ENCODE measurements around the gene POU2AF1.

Gene POU2AF1

DNA sequence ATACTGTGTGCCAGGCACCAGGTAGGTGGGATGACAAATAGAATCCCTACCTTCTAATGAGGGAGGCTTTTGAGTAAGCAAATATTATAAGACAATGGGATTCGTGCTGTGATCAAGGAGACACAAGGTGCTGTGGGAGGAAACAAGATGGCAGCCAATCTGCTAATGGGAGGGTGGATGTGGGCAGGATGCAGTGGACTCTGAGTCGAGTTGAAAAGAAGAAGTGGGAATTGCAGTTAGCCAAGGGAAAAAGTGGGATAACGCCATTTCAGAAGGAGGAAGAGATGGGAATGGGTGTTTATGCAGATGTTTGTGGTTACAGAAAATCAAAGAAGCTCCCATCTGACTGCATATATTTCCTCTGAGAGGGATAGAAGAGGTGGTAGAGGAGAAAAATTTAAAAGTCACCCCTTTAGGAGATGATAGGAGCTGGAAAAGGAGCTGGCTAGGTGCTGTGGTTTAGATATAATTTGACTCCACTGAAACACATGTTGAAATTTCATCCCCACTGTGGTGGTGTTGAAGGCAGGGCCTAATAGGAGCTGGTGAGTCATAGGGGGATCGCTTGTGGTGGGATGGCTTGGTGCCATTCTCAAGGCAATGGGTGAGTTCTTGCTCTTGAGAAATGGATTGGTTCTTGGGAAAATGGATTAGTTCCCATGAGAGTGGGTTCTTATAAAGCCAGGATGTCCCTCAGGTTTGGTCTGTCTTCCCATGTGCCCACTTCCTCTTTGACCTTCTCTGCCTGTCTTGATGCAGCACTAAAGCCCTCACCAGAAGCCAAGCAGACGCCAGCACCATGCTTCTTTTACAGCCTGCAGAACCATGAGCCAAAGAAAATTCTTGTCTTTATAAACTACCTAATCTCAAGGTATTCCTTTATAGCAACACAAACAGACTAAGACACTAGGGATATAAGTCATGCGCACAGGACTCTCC lies 30.0 kb upstream of the POU2AF1 start:
- H4K5ac ChIP-seq (ENCODE audit: low read length), result no peak overlapping the region
- no peak overlapping the region for H2AK5ac ChIP-seq (ENCODE audit: low read length)
- no peak overlapping the region for H3K18ac ChIP-seq (ENCODE audit: low read length)
- H3K4me1 ChIP-seq (ENCODE audit: control insufficient read depth, low read depth, low read length), result no peaks in the 10 kb centered on the region
- H3K9ac ChIP-seq (ENCODE audit: low read length), result no peak overlapping the region
- H2BK15ac ChIP-seq (replicated peaks; ENCODE audit: low read depth), result no peak overlapping the region
- H4K8ac ChIP-seq (ENCODE audit: low read depth, low read length), result no peak overlapping the region
- no peak overlapping the region for H3K4me2 ChIP-seq (ENCODE audit: low read length)
- H2BK120ac ChIP-seq (ENCODE audit: low read depth, low read length), result no peak overlapping the region
- no peaks in the 10 kb centered on the region for H3K79me1 ChIP-seq (ENCODE audit: low read length)
- H3K36me3 ChIP-seq (ENCODE audit: control insufficient read depth, insufficient read depth, low read length), result no peaks in the 10 kb centered on the region
- no peak overlapping the region for H3K23ac ChIP-seq (ENCODE audit: low read length)
- H3K56ac ChIP-seq (ENCODE audit: low read length), result no peak overlapping the region
- WGBS (ENCODE audit: extremely low coverage, insufficient coverage, low lambda C conversion rate), result no CpG with 5 or more reads among the region's 6 CpGs
- H3K79me2 ChIP-seq (ENCODE audit: control insufficient read depth, insufficient read depth, low read length), result no peaks in the 10 kb centered on the region
- H3K4ac ChIP-seq (ENCODE audit: low read depth, low read length), result no peak overlapping the region
- H3K27me3 ChIP-seq (ENCODE audit: insufficient read depth, low read length, poor library complexity), result no peaks in the 10 kb centered on the region
- no peak overlapping the region for H3K4me3 ChIP-seq (ENCODE audit: low read length)
- H2BK5ac ChIP-seq (ENCODE audit: low read length), result no peak overlapping the region
- DNase-seq, result no peak
- no peak overlapping the region for H3K27ac ChIP-seq (ENCODE audit: low read depth, low read length)

DNA sequence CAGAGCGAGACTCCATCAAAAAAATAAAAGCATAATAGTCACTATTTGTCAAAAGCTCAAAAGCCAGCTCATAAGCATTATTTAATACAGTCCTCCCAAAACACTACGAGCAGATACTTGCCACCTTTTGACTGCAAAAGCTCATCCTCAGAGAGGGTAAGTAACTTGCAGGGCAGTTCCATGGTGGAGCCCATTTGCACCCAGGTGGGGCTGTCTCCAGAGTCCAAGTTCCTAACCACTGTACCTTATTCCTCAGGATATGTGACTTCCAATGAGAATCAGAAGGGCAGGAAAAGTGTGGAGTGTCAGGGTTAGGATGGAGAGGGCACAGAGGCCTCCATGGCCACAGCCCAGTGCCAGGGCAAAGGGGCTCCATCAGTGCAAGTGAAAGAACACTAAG lies 28.6 kb upstream of the POU2AF1 start:
- no peak overlapping the region for H4K5ac ChIP-seq (ENCODE audit: low read length)
- H3K4me3 ChIP-seq (ENCODE audit: low read length), result no peak overlapping the region
- H3K79me2 ChIP-seq (ENCODE audit: control insufficient read depth, insufficient read depth, low read length), result no peaks in the 10 kb centered on the region
- no peaks in the 10 kb centered on the region for H3K4me1 ChIP-seq (ENCODE audit: control insufficient read depth, low read depth, low read length)
- H3K4me2 ChIP-seq (ENCODE audit: low read length), result no peak overlapping the region
- no peak overlapping the region for H3K18ac ChIP-seq (ENCODE audit: low read length)
- H4K8ac ChIP-seq (ENCODE audit: low read depth, low read length), result no peak overlapping the region
- H3K79me1 ChIP-seq (ENCODE audit: low read length), result no peaks in the 10 kb centered on the region
- H3K56ac ChIP-seq (ENCODE audit: low read length), result no peak overlapping the region
- H2BK15ac ChIP-seq (replicated peaks; ENCODE audit: low read depth), result no peak overlapping the region
- no peak overlapping the region for H2BK5ac ChIP-seq (ENCODE audit: low read length)
- H3K27me3 ChIP-seq (ENCODE audit: insufficient read depth, low read length, poor library complexity), result no peaks in the 10 kb centered on the region
- H3K23ac ChIP-seq (ENCODE audit: low read length), result no peak overlapping the region
- no peak overlapping the region for H2AK5ac ChIP-seq (ENCODE audit: low read length)
- DNase-seq, result no peak
- H3K27ac ChIP-seq (ENCODE audit: low read depth, low read length), result no peak overlapping the region
- no CpG with 5 or more reads among the region's 2 CpGs for WGBS (ENCODE audit: extremely low coverage, insufficient coverage, low lambda C conversion rate)
- no peak overlapping the region for H3K9ac ChIP-seq (ENCODE audit: low read length)
- H3K4ac ChIP-seq (ENCODE audit: low read depth, low read length), result no peak overlapping the region
- no peaks in the 10 kb centered on the region for H3K36me3 ChIP-seq (ENCODE audit: control insufficient read depth, insufficient read depth, low read length)
- H2BK120ac ChIP-seq (ENCODE audit: low read depth, low read length), result no peak overlapping the region

DNA sequence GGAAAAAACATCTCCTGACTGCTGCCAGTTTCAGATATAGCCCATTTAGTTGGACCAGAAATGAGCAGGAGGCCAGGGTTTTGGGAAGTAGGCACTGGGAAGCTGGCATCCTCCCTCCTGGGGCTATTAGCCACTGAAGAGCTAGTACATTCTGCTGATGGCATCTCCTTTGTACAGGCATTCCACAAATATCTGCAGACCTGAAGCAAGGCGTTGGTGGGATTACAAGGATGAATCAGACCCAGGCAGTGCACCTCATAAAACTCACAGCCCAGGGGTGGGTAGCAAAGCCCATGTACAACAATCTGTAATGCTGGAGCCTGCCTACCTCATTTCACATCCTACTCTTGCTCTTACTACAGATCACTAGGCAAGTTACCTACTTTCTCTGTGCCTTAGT lies 27.5 kb upstream of the POU2AF1 start:
- DNase-seq, result no peak
- Histone ChIP-seq H2AK5ac (ENCODE audit: low read length) (no peak overlapping the region), H3K4me1 (ENCODE audit: control insufficient read depth, low read depth, low read length) (no peaks in the 10 kb centered on the region), H3K27ac (ENCODE audit: low read depth, low read length) (no peak overlapping the region), H3K4me3 (ENCODE audit: low read length) (no peak overlapping the region), H3K79me1 (ENCODE audit: low read length) (no peaks in the 10 kb centered on the region), H3K4ac (ENCODE audit: low read depth, low read length) (no peak overlapping the region), H2BK5ac (ENCODE audit: low read length) (no peak overlapping the region), H2BK15ac (replicated peaks; ENCODE audit: low read depth) (no peak overlapping the region), H4K5ac (ENCODE audit: low read length) (no peak overlapping the region), H3K18ac (ENCODE audit: low read length) (no peak overlapping the region), H3K36me3 (ENCODE audit: control insufficient read depth, insufficient read depth, low read length) (no peaks in the 10 kb centered on the region), H2BK120ac (ENCODE audit: low read depth, low read length) (no peak overlapping the region), H3K27me3 (ENCODE audit: insufficient read depth, low read length, poor library complexity) (no peaks in the 10 kb centered on the region), H3K56ac (ENCODE audit: low read length) (no peak overlapping the region), H3K4me2 (ENCODE audit: low read length) (no peak overlapping the region), H4K8ac (ENCODE audit: low read depth, low read length) (no peak overlapping the region), H3K79me2 (ENCODE audit: control insufficient read depth, insufficient read depth, low read length) (no peaks in the 10 kb centered on the region), H3K9ac (ENCODE audit: low read length) (no peak overlapping the region), H3K23ac (ENCODE audit: low read length) (no peak overlapping the region)
- WGBS (ENCODE audit: extremely low coverage, insufficient coverage, low lambda C conversion rate), result no CpG with 5 or more reads among the region's 1 CpG

DNA sequence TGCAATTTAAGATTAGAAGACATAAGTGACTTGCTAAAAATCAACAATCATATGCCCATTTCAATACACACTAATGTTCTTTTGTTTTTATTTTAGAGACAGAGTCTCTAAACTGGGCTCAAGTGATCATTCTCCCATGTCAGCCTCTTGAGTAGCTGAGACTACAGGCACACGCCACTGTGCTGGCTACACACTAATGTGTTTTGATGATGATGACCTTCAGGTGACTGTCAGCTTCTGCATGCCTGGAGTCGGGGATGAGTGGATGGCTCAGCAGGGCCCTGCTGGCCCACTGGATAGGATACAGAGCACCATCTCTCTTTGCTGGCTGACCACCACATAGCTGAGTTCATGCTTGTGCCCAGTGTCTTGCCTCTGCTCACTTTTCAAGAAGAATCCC lies 27.0 kb upstream of the POU2AF1 start:
- H3K4me1 ChIP-seq (ENCODE audit: control insufficient read depth, low read depth, low read length), result no peaks in the 10 kb centered on the region
- H2BK120ac ChIP-seq (ENCODE audit: low read depth, low read length), result no peak overlapping the region
- DNase-seq, result no peak
- H3K4ac ChIP-seq (ENCODE audit: low read depth, low read length), result no peak overlapping the region
- no peak overlapping the region for H4K5ac ChIP-seq (ENCODE audit: low read length)
- H3K4me2 ChIP-seq (ENCODE audit: low read length), result no peak overlapping the region
- H2AK5ac ChIP-seq (ENCODE audit: low read length), result no peak overlapping the region
- no peak overlapping the region for H2BK5ac ChIP-seq (ENCODE audit: low read length)
- no peak overlapping the region for H3K27ac ChIP-seq (ENCODE audit: low read depth, low read length)
- no peak overlapping the region for H3K23ac ChIP-seq (ENCODE audit: low read length)
- no peak overlapping the region for H3K56ac ChIP-seq (ENCODE audit: low read length)
- no peaks in the 10 kb centered on the region for H3K79me1 ChIP-seq (ENCODE audit: low read length)
- H3K27me3 ChIP-seq (ENCODE audit: insufficient read depth, low read length, poor library complexity), result no peaks in the 10 kb centered on the region
- no peaks in the 10 kb centered on the region for H3K36me3 ChIP-seq (ENCODE audit: control insufficient read depth, insufficient read depth, low read length)
- H3K18ac ChIP-seq (ENCODE audit: low read length), result no peak overlapping the region
- WGBS (ENCODE audit: extremely low coverage, insufficient coverage, low lambda C conversion rate), result no CpG with 5 or more reads among the region's 2 CpGs
- H3K9ac ChIP-seq (ENCODE audit: low read length), result no peak overlapping the region
- no peaks in the 10 kb centered on the region for H3K79me2 ChIP-seq (ENCODE audit: control insufficient read depth, insufficient read depth, low read length)
- no peak overlapping the region for H4K8ac ChIP-seq (ENCODE audit: low read depth, low read length)
- H2BK15ac ChIP-seq (replicated peaks; ENCODE audit: low read depth), result no peak overlapping the region
- no peak overlapping the region for H3K4me3 ChIP-seq (ENCODE audit: low read length)

DNA sequence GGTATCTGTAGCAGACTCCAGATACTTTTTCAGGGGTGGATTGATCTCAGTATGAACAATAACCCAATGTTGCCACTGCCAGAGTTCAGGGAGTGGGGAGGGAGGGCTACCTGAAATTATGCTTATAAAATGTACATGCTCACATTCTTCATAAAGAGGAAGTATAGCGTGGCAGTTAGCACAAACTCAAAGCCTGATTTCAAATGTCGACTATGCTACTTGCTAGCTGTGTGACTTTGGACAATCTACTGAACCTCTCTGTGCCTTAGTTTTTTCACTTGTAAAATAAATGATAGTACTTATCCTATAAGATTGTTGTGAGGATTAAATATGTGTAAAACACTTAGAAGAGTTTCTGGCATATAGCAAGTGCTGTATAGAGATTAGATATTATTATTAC lies 26.5 kb upstream of the POU2AF1 start:
- Histone ChIP-seq H3K4me2 (ENCODE audit: low read length) (no peak overlapping the region), H2BK15ac (replicated peaks; ENCODE audit: low read depth) (no peak overlapping the region), H3K18ac (ENCODE audit: low read length) (no peak overlapping the region), H2BK5ac (ENCODE audit: low read length) (no peak overlapping the region), H3K79me2 (ENCODE audit: control insufficient read depth, insufficient read depth, low read length) (no peaks in the 10 kb centered on the region), H3K79me1 (ENCODE audit: low read length) (no peaks in the 10 kb centered on the region), H4K5ac (ENCODE audit: low read length) (no peak overlapping the region), H3K4me1 (ENCODE audit: control insufficient read depth, low read depth, low read length) (no peaks in the 10 kb centered on the region), H4K8ac (ENCODE audit: low read depth, low read length) (no peak overlapping the region), H3K27ac (ENCODE audit: low read depth, low read length) (no peak overlapping the region), H3K4me3 (ENCODE audit: low read length) (no peak overlapping the region), H2BK120ac (ENCODE audit: low read depth, low read length) (no peak overlapping the region), H3K56ac (ENCODE audit: low read length) (no peak overlapping the region), H3K9ac (ENCODE audit: low read length) (no peak overlapping the region), H2AK5ac (ENCODE audit: low read length) (no peak overlapping the region), H3K27me3 (ENCODE audit: insufficient read depth, low read length, poor library complexity) (no peaks in the 10 kb centered on the region), H3K36me3 (ENCODE audit: control insufficient read depth, insufficient read depth, low read length) (no peaks in the 10 kb centered on the region), H3K23ac (ENCODE audit: low read length) (no peak overlapping the region), H3K4ac (ENCODE audit: low read depth, low read length) (no peak overlapping the region)
- DNase-seq, result no peak
- WGBS (ENCODE audit: extremely low coverage, insufficient coverage, low lambda C conversion rate), result no CpG with 5 or more reads among the region's 2 CpGs
